K562 (cell line): Measurements from ENCODE around the gene ZNF236. TPM values are rescaled to one million over a fixed set of nuclear protein-coding genes. Genes with fewer than 3 reads are reported as not detected.

Experiments
- ATAC-seq: fragments of 200-7000 bp; cut with Tn5 transposase; 3 replicates; pipeline ENCODE4 v1.9.1; 2020; ENCODE audit warnings: moderate library complexity
- BruUV-seq: library from RNA; stranded (reverse); fragments of 400-500 nt; replicated peaks from 2 replicates; lab custom pipeline; 2021; lab: Mats Ljungman, UMichigan
- CTCF ChIA-PET: fragments of 300-600 bp; formaldehyde crosslinking; extraction: SDS; loops from one replicate; lab custom pipeline; 2021; ENCODE audit warnings: low intra/inter-chr PET ratio; lab: Yijun Ruan, JAX
- POLR2A ChIA-PET: fragments of 300-600, 350-650 bp; sonication (Branson Sonifier 250); formaldehyde crosslinking; extraction: SDS; loops from one replicate; lab custom pipeline; 2021; ENCODE audit warnings: antibody characterized with exemption, inconsistent platforms; lab: Yijun Ruan, JAX
- DNase-seq, 4 experiments: peaks; one replicate each; pipeline versions ENCODE4 v3.0.0 to v3.0.0-alpha.2; 2011 to 2018; ENCODE audit warnings: low spot score in 3 of 4, mixed read lengths in 3 of 4; ENCODE audit errors: extremely low read depth in 1 of 4
- FAIRE-seq: peaks from 2 replicates; lab custom pipeline; 2011; peaks lifted over from hg19 to GRCh38; lab: Jason Lieb, UNC
- H2AFZ ChIP-seq: 2 replicates; pipeline ENCODE4 v1.6.0; 2011; ENCODE audit warnings: low read depth, low read length, control low read depth, inconsistent platforms
- H3K27ac ChIP-seq: fragments of 200-600 bp; 3 replicates; pipeline ENCODE4 v1.8.0; 2011; ENCODE audit warnings: low read depth, mild to moderate bottlenecking, control low read depth, inconsistent platforms, low read length, moderate library complexity, mixed read lengths; ENCODE audit errors: extremely low read depth
- H3K27me3 ChIP-seq, 2 experiments: fragments of 300-600 bp in 1 of 2; 2 replicates in 1 of 2; 3 replicates in 1 of 2; pipeline versions ENCODE4 v1.6.0 to v1.8.0; 2011; ENCODE audit warnings: inconsistent platforms in 2 of 2, low read length in 2 of 2, mild to moderate bottlenecking in 1 of 2, mixed read lengths in 1 of 2, moderate library complexity in 1 of 2; ENCODE audit not compliant: control insufficient read depth in 2 of 2, insufficient read depth in 2 of 2
- H3K36me3 ChIP-seq: fragments of 300-600 bp; 3 replicates; pipeline ENCODE4 v1.8.0; 2011; ENCODE audit warnings: mild to moderate bottlenecking, low read length, inconsistent platforms; ENCODE audit not compliant: control insufficient read depth, insufficient read depth
- H3K4me1 ChIP-seq, 2 experiments: fragments of 200-600 bp in 1 of 2; replicated peaks in 1 of 2; 2 replicates in 1 of 2; 3 replicates in 1 of 2; pipeline versions ENCODE4 v1.5.1 to v1.8.0; 2011; ENCODE audit warnings: inconsistent platforms in 2 of 2, low read length in 2 of 2, mild to moderate bottlenecking in 1 of 2, mixed read lengths in 1 of 2, moderate library complexity in 1 of 2; ENCODE audit not compliant: control insufficient read depth in 2 of 2, insufficient read depth in 2 of 2
- H3K4me2 ChIP-seq: 2 replicates; pipeline ENCODE4 v1.6.1; 2011; ENCODE audit warnings: low read length, control low read depth, inconsistent platforms, mixed read lengths; ENCODE audit not compliant: insufficient read depth
- H3K4me3 ChIP-seq: fragments of 200-600 bp; sonication (generic), shearing (Covaris generic); 2 replicates; pipeline ENCODE4 v1.5.1; 2016; ENCODE audit warnings: control low read depth, inconsistent platforms
- H3K79me2 ChIP-seq: fragments of 200-600 bp; 3 replicates; pipeline ENCODE4 v1.8.0; 2011; ENCODE audit warnings: low read length, inconsistent platforms; ENCODE audit not compliant: control insufficient read depth, insufficient read depth
- H3K9ac ChIP-seq, 2 experiments: 2 replicates each; pipeline versions ENCODE4 v1.6.0 to v1.6.1; 2011; ENCODE audit warnings: low read depth in 2 of 2, low read length in 2 of 2, control low read depth in 1 of 2, inconsistent platforms in 1 of 2, mild to moderate bottlenecking in 1 of 2, mixed read lengths in 1 of 2; ENCODE audit not compliant: insufficient read depth in 1 of 2
- H3K9me1 ChIP-seq: one replicate; pipeline ENCODE4 v1.6.0; 2011; ENCODE audit warnings: inconsistent platforms, mild to moderate bottlenecking, low read length, moderate library complexity; ENCODE audit not compliant: control insufficient read depth, insufficient read depth
- H3K9me3 ChIP-seq: replicated peaks from 2 replicates; pipeline ENCODE4 v1.5.1; 2011; ENCODE audit warnings: low read depth, low read length, inconsistent platforms; ENCODE audit not compliant: control insufficient read depth, insufficient read depth
- H4K20me1 ChIP-seq: replicated peaks from 2 replicates; pipeline ENCODE4 v1.6.1; 2011; ENCODE audit warnings: low read length, inconsistent platforms, mixed read lengths; ENCODE audit not compliant: control insufficient read depth, insufficient read depth
- DACH1 ChIP-seq: fragments of 450-650 bp; IDR thresholded peaks from 2 replicates; pipeline ENCODE4 v1.6.1; 2018; ENCODE audit not compliant: partially characterized antibody
- JUND ChIP-seq, 2 experiments: IDR thresholded peaks; 2 replicates in 1 of 2; 3 replicates in 1 of 2; pipeline ENCODE4 v1.6.1; 2011; ENCODE audit warnings: borderline replicate concordance in 2 of 2, low read depth in 2 of 2, low read length in 2 of 2, improper control_type of control experiment in 1 of 2, missing biosample characterization in 1 of 2, missing genetic modification characterization in 1 of 2, missing genetic modification reagents in 1 of 2
- LARP7 ChIP-seq: fragments of 450-650 bp; IDR thresholded peaks from 2 replicates; pipeline ENCODE4 v1.6.1; 2016
- PCBP1 ChIP-seq: fragments of 200-400 bp; formaldehyde crosslinking; IDR thresholded peaks from 2 replicates; pipeline ENCODE4 v1.6.1; 2018; ENCODE audit warnings: mild to moderate bottlenecking, low read depth, low read length; ENCODE audit not compliant: poor library complexity, severe bottlenecking
- PURB ChIP-seq: sonication (generic); formaldehyde crosslinking; IDR thresholded peaks from 2 replicates; pipeline ENCODE4 v1.9.0; 2021; ENCODE audit warnings: low read depth, mild to moderate bottlenecking, missing genetic modification reagents
- RBM34 ChIP-seq: fragments of 200-400 bp; formaldehyde crosslinking; IDR thresholded peaks from 2 replicates; pipeline ENCODE4 v1.6.1; 2018; ENCODE audit warnings: low read length, borderline replicate concordance; ENCODE audit not compliant: insufficient read depth
- ZKSCAN3 ChIP-seq: fragments of 250-450 bp; sonication (Bioruptor Pico); IDR thresholded peaks from 2 replicates; pipeline ENCODE4 v1.4.0; 2020
- ZNF121 ChIP-seq: sonication (generic); formaldehyde crosslinking; conservative IDR thresholded peaks from 2 replicates; pipeline ENCODE4 v1.8.0; 2022; ENCODE audit warnings: missing genetic modification reagents
- WGBS: fragments of 100-300 bp; shearing (Covaris generic); methylation state at CpG from one replicate; pipeline ENCODE4 v1.1.6; 2016; ENCODE audit warnings: low coverage, mixed read lengths; ENCODE audit not compliant: insufficient coverage; ENCODE audit errors: missing lambda C conversion rate; 5-methylcytosine and 5-hydroxymethylcytosine counted together
- in situ Hi-C: fragments of 300-500 bp; cut with MboI; formaldehyde crosslinking; loops from 4 replicates; pipeline ENCODE4 v1.15.0; 2018; ENCODE audit warnings: inconsistent platforms, mixed read lengths
- intact Hi-C: fragments of 100-400 bp; cut with micrococcal nuclease; formaldehyde crosslinking; loops from 2 replicates; pipeline ENCODE4 v1.14.2; 2022
- polyA plus RNA-seq, 8 experiments: library from polyadenylated mRNA; depleted of rRNA in 4 of 8; stranded (reverse) in 5 of 8; unstranded in 3 of 8; fragments of >200 nt; fragmentation: Nextera tagmentation in 2 of 8; fragmentation: Illumina TruSeq in 1 of 8; extraction: Ambion mirVana in 2 of 8; extraction: Trizol in 1 of 8; gene quantifications; 2 replicates each; pipeline versions ENCODE4 v1.2.1 to v1.2.3, GENCODE V29; 2011 to 2014; ENCODE audit warnings: inconsistent platforms in 1 of 8, missing spikeins in 1 of 8
- total RNA-seq, 7 experiments: library from RNA; depleted of rRNA in 6 of 7; stranded (reverse); fragments of >200 nt in 6 of 7; fragmentation: Illumina TruSeq in 2 of 7; extraction: Trizol in 2 of 7; gene quantifications; 2 replicates each; pipeline versions ENCODE4 v1.2.1 to v1.2.3, GENCODE V29; 2011 to 2021; ENCODE audit warnings: low replicate concordance in 1 of 7

The ZNF236 gene
- total and polyA plus RNA-seq, 9 of the 15 experiments (the other 6 are each of a cell fraction or from before 2014, with no cell fraction given) = 0.35 to 8.7 (median 3.4) TPM

DNA sequence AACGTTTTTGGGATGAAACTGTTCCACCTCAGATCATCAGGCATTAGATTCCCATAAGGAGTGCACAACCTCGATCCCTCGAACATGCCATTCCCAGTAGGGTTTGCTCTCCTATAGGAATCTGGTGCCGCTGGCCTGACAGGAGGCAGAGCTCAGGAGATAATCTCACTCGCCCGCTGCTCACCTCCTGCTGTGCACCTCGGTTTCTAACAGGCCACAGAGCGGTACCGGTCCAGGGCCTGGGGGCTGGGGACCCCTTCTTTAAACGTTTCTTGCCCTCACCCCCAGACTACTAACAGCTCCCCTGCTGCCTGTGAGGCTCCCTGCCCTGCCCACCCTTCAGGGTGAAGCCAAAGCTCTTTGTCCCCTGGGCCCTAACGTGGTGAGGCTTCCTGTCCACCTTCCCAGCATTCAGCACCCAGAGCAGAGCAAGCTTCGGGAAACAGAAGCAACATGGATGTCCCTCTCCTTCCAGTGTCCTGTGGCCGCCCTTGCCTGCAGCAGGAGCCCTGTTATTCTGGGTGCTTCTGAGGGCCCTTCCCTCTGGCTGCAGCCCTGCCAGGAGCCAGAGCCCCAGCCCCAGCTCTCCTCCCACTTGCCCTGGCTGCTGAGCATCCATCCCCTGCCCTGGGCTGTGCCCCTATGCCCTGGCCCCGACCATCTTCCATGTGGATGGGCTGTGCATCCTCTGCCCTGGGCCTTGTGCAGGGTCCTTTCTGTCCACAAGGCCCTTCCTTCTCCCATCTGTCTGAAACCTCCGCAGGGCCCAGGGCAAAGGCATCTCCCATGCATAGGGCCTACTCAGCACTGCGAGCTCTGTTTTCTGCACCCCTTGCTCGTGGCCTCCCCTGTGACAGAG lies 170.1 kb downstream of the ZNF236 start:
- no peaks in the 10 kb centered on the region for H3K9me3 ChIP-seq
- no peaks in the 10 kb centered on the region for H3K79me2 ChIP-seq
- no peaks in the 10 kb centered on the region for H3K9me1 ChIP-seq
- ChIA-PET CTCF (no interaction called here), POLR2A (no interaction called here)
- WGBS = 0% methylated on average over 11 of the region's 17 CpGs
- no peak overlapping the region for H3K4me3 ChIP-seq
- no peak for FAIRE-seq
- no peaks in the 10 kb centered on the region for H3K4me1 ChIP-seq
- no TSS peak for BruUV-seq
- no peaks in the 10 kb centered on the region; the same call in 1 of the 2 replicates for H4K20me1 ChIP-seq
- H3K4me2 ChIP-seq = no peak overlapping the region
- no peak for ATAC-seq
- no peak overlapping the region for H2AFZ ChIP-seq
- intact Hi-C loops (no loop called here), in situ Hi-C loops (no loop called here)
- no peak for DNase-seq
- H3K27me3 ChIP-seq = peaks cover 32 to 68% of the 10 kb centered on the region in 2 experiments
- H3K27ac ChIP-seq = no peak overlapping the region
- no peak for TF ChIP-seq PURB (CRISPR knock-in tag)
- TF ChIP-seq PCBP1 = no peak
- no peak for TF ChIP-seq ZNF121 (CRISPR knock-in tag)
- TF ChIP-seq DACH1 = no peak
- TF ChIP-seq LARP7 = no peak
- no peak for TF ChIP-seq JUND (IDR thresholded peaks at IDR 0.05; ENCODE audit: borderline replicate concordance, low read depth, low read length)
- no peak for TF ChIP-seq JUND (tag; IDR thresholded peaks at IDR 0.05; ENCODE audit: borderline replicate concordance, low read depth, low read length)
- TF ChIP-seq RBM34 = no peak
- no peak for TF ChIP-seq ZKSCAN3 (CRISPR knock-in tag)
- no peak overlapping the region for H3K9ac ChIP-seq
- no peaks in the 10 kb centered on the region for H3K36me3 ChIP-seq
